Nephron (organoid): ENCODE results near the gene TTLL12.

Source experiments
- H3K27ac Mint-ChIP-seq, 3 experiments: 2 replicates each; pipeline ENCODE4 v1.8.0; 2020; ENCODE audit warnings: mixed read lengths in 3 of 3, mild to moderate bottlenecking in 2 of 3, moderate library complexity in 1 of 3
- H3K27me3 Mint-ChIP-seq: 2 replicates; pipeline ENCODE4 v1.8.0; 2021; ENCODE audit warnings: low read depth, mild to moderate bottlenecking, moderate library complexity, mixed read lengths
- H3K36me3 Mint-ChIP-seq: 2 replicates; pipeline ENCODE4 v1.8.0; 2020; ENCODE audit warnings: low read depth, mixed read lengths
- H3K4me1 Mint-ChIP-seq: 2 replicates; pipeline ENCODE4 v1.8.0; 2020; ENCODE audit warnings: mixed read lengths
- H3K4me3 Mint-ChIP-seq, 3 experiments: 2 replicates each; pipeline ENCODE4 v1.8.0; 2020; ENCODE audit warnings: mild to moderate bottlenecking in 3 of 3, mixed read lengths in 3 of 3, moderate library complexity in 2 of 3
- H3K9me3 Mint-ChIP-seq: 2 replicates; pipeline ENCODE4 v1.8.0; 2020; ENCODE audit warnings: mixed read lengths
- CTCF ChIP-seq, 3 experiments: fragments of 200-600 bp; sonication (generic); IDR thresholded peaks; one replicate each; pipeline ENCODE4 v1.5.0; 2021; ENCODE audit warnings: antibody characterized with exemption in 3 of 3; ENCODE audit not compliant: unreplicated experiment in 3 of 3

TTLL12 gene

GRCh38 chr22:43118024-43118849 lies 68.7 kb downstream of the TTLL12 start:
- Mint-ChIP-seq H3K27ac (no peak overlapping the region), H3K4me1 (no peaks in the 10 kb centered on the region)
- TF ChIP-seq CTCF (IDR thresholded peaks at IDR 0.05; ENCODE audit: unreplicated experiment in 3 of 3): no peak

GRCh38 chr22:43116932-43117331 lies 70.0 kb downstream of the TTLL12 start:
- Mint-ChIP-seq H3K9me3 (no peaks in the 10 kb centered on the region), H3K36me3 (no peaks in the 10 kb centered on the region), H3K4me3 (no peak overlapping the region), H3K27me3 (peaks cover 47% of the 10 kb centered on the region), H3K27ac (no peak overlapping the region), H3K4me1 (no peaks in the 10 kb centered on the region)
- no peak for TF ChIP-seq CTCF (IDR thresholded peaks at IDR 0.05; ENCODE audit: unreplicated experiment in 3 of 3)

More at GRCh38 chr22:43118024-43118849, 68.7 kb downstream of the TTLL12 start:
- Mint-ChIP-seq H3K9me3 (no peaks in the 10 kb centered on the region), H3K36me3 (no peaks in the 10 kb centered on the region), H3K27me3 (peaks cover 41% of the 10 kb centered on the region), H3K4me3 (no peak overlapping the region)
